Lung (tissue), 12 donors: ENCODE data around the gene KCNT1. TPM values are rescaled to one million over a fixed set of nuclear protein-coding genes. Genes with fewer than 3 reads are reported as not detected.

Source experiments
- ATAC-seq: fragments of 200-7000 bp; cut with Tn5 transposase; one replicate; pipeline ENCODE4 v1.9.1; 2020; ENCODE audit warnings: moderate number of reproducible peaks; ENCODE audit not compliant: insufficient read depth, low FRiP score
- DNase-seq, 3 donors: peaks; one replicate each; pipeline ENCODE4 v3.0.0-alpha.2; 2013 to 2017
- H3K27ac ChIP-seq, 2 donors: one replicate each; pipeline ENCODE4 v1.5.1; 2013; ENCODE audit warnings: mild to moderate bottlenecking in 2 of 2, moderate library complexity in 2 of 2, control low read depth in 1 of 2, inconsistent platforms in 1 of 2, low read depth in 1 of 2, low read length in 1 of 2
- H3K27me3 ChIP-seq, 3 donors: one replicate each; pipeline ENCODE4 v1.5.1; 2013; ENCODE audit warnings: low read length in 2 of 3; ENCODE audit not compliant: control insufficient read depth in 3 of 3, insufficient read depth in 3 of 3
- H3K36me3 ChIP-seq, 4 donors: one replicate each; pipeline ENCODE4 v1.5.1; 2013; ENCODE audit warnings: low read length in 4 of 4, mild to moderate bottlenecking in 1 of 4, moderate library complexity in 1 of 4; ENCODE audit not compliant: control insufficient read depth in 4 of 4, insufficient read depth in 4 of 4
- H3K4me1 ChIP-seq, 5 donors: one replicate each; pipeline ENCODE4 v1.5.1; 2013; ENCODE audit warnings: low read length in 5 of 5, mild to moderate bottlenecking in 2 of 5, moderate library complexity in 1 of 5; ENCODE audit not compliant: control insufficient read depth in 5 of 5, insufficient read depth in 5 of 5
- H3K4me3 ChIP-seq: one replicate; pipeline ENCODE4 v1.5.1; 2013; ENCODE audit warnings: mild to moderate bottlenecking, control low read depth, moderate library complexity
- H3K9ac ChIP-seq, 2 donors: one replicate each; pipeline ENCODE4 v1.5.1; 2013; ENCODE audit warnings: low read length in 2 of 2, control low read depth in 1 of 2; ENCODE audit not compliant: insufficient read depth in 1 of 2
- H3K9me3 ChIP-seq, 4 donors: one replicate each; pipeline ENCODE4 v1.5.1; 2013; ENCODE audit warnings: low read length in 3 of 4, mild to moderate bottlenecking in 1 of 4, moderate library complexity in 1 of 4; ENCODE audit not compliant: control insufficient read depth in 4 of 4, insufficient read depth in 3 of 4
- CTCF ChIP-seq: IDR thresholded peaks from 2 replicates; pipeline ENCODE4 v1.5.1; 2012; ENCODE audit warnings: mild to moderate bottlenecking; ENCODE audit errors: control extremely low read depth, extremely low read depth
- WGBS, 2 donors: extraction: QIAGEN DNeasy Blood & Tissue Kit; methylation state at CpG; one replicate each; pipeline ENCODE4 v1.1.7; 2013; 5-methylcytosine and 5-hydroxymethylcytosine counted together
- polyA plus RNA-seq, 2 donors: library from polyadenylated mRNA; stranded (reverse); fragments of 200-250 nt; gene quantifications; one replicate each; pipeline ENCODE4 v1.2.1, GENCODE V29; 2013
- total RNA-seq, 2 donors: library from RNA; depleted of rRNA in 1 of 2; stranded (reverse); fragments of >200 nt in 1 of 2; gene quantifications; one replicate each; pipeline ENCODE4 v1.2.1, GENCODE V29; 2014 to 2021
- donor health status: control.
- donor health status: control.
- donor health status: Bipolar disorder and iron deficiency.
- donor health status: healthy.
- donor health status: DM: yes; HTN: yes; CAD: no.

KCNT1 gene
- total and polyA plus RNA-seq, 4 donors = 0.06 to 0.28 (median 0.11) TPM

- H3K9me3 ChIP-seq = peaks cover 0 to 2% (median 0%) of the 10 kb centered on the region in 4 donors
- no peak overlapping the region for H3K9ac ChIP-seq
- no peaks in the 10 kb centered on the region for H3K36me3 ChIP-seq
- DNase-seq (no peak), ATAC-seq (no peak)
- peaks cover 0 to 5% (median 0%) of the 10 kb centered on the region in 3 donors for H3K27me3 ChIP-seq
- TF ChIP-seq CTCF = no peak
- no peak overlapping the region for H3K4me3 ChIP-seq
- H3K27ac ChIP-seq = no peak overlapping the region
- no peaks in the 10 kb centered on the region for H3K4me1 ChIP-seq
- WGBS, 2 donors = 72 to 84% methylated on average over 36 of the region's 36 CpGs
Observed at GRCh38 chr9:135788576-135789300, 86.8 kb downstream of the KCNT1 start.

GRCh38 chr9:135789838-135790291, 87.9 kb downstream of the KCNT1 start:
- H3K27me3 ChIP-seq = peaks cover 0 to 5% (median 0%) of the 10 kb centered on the region in 3 donors
- no peak for DNase-seq
- H3K4me1 ChIP-seq = no peaks in the 10 kb centered on the region
- no peak overlapping the region for H3K27ac ChIP-seq
- no peak overlapping the region for H3K9ac ChIP-seq
- no peak for ATAC-seq
- TF ChIP-seq CTCF = no peak
- H3K36me3 ChIP-seq = no peaks in the 10 kb centered on the region
- WGBS, 2 donors = 91 to 94% methylated on average over 13 of the region's 13 CpGs
- H3K4me3 ChIP-seq = no peak overlapping the region
- H3K9me3 ChIP-seq = peaks cover 0 to 2% (median 0%) of the 10 kb centered on the region in 4 donors

GRCh38 chr9:135790356-135790755, 88.4 kb downstream of the KCNT1 start:
- no peak overlapping the region for H3K4me3 ChIP-seq
- no peak overlapping the region for H3K9ac ChIP-seq
- peaks cover 0 to 5% (median 0%) of the 10 kb centered on the region in 3 donors for H3K27me3 ChIP-seq
- 88 to 90% methylated on average over 9 to 10 of the region's 10 CpGs for WGBS, 2 donors
- ATAC-seq = no peak
- no peak overlapping the region for H3K27ac ChIP-seq
- peaks cover 0 to 2% (median 0%) of the 10 kb centered on the region in 4 donors for H3K9me3 ChIP-seq
- H3K36me3 ChIP-seq = no peaks in the 10 kb centered on the region
- no peak for TF ChIP-seq CTCF
- no peaks in the 10 kb centered on the region for H3K4me1 ChIP-seq
- DNase-seq = no peak

- Histone ChIP-seq H3K4me1 (no peaks in the 10 kb centered on the region), H3K36me3 (no peaks in the 10 kb centered on the region), H3K4me3 (no peak overlapping the region), H3K27ac (no peak overlapping the region), H3K9ac (no peak overlapping the region), H3K9me3 (peaks cover 0 to 2% (median 0%) of the 10 kb centered on the region in 4 donors), H3K27me3 (peaks cover 0 to 5% (median 0%) of the 10 kb centered on the region in 3 donors)
- WGBS, 2 donors = 84% methylated on average over 11 of the region's 11 CpGs
- ATAC-seq = no peak
- DNase-seq = no peak
- no peak for TF ChIP-seq CTCF
Observed at GRCh38 chr9:135790850-135791249, 88.9 kb downstream of the KCNT1 start.
